ENCODE results near the gene PLCZ1. TPM values are rescaled to one million over a fixed set of nuclear protein-coding genes. Genes with fewer than 3 reads are reported as not detected.

PLCZ1 gene
- total and polyA plus RNA-seq, 9 of the 15 experiments (the other 6 are each of a cell fraction or from before 2014, with no cell fraction given), result not detected

- TF ChIP-seq MLLT1 (IDR thresholded peaks at IDR 0.05), result no peak
Measured at GRCh38 chr12:18644564-18644963, 93.2 kb downstream of the PLCZ1 start (continued).

GRCh38 chr12:18643681-18644080 is 94.1 kb downstream of the PLCZ1 start:
- ChIA-PET POLR2A (no interaction called here), CTCF (ENCODE audit: low intra/inter-chr PET ratio) (no interaction called here)
- H3K4me2 ChIP-seq (ENCODE audit: insufficient read depth, low read length), result no peak overlapping the region
- H3K4me3 ChIP-seq, result no peak overlapping the region
- WGBS (ENCODE audit: insufficient coverage, low coverage, missing lambda C conversion rate), result 42% methylated on average over 5 of the region's 5 CpGs
- no peaks in the 10 kb centered on the region for H3K9me1 ChIP-seq (ENCODE audit: control insufficient read depth, insufficient read depth, low read length)
- no peaks in the 10 kb centered on the region for H3K27me3 ChIP-seq (ENCODE audit: control insufficient read depth in 2 of 2, insufficient read depth in 2 of 2, low read length in 2 of 2)
- FAIRE-seq (no peak), ATAC-seq (no peak), DNase-seq (ENCODE audit: extremely low read depth in 1 of 4, low spot score in 3 of 4) (no peak)
- intact Hi-C loops (cut with micrococcal nuclease), result no loop called here
- H3K27ac ChIP-seq (ENCODE audit: extremely low read depth, low read depth, low read length), result no peak overlapping the region
- no peak overlapping the region for H2AFZ ChIP-seq (ENCODE audit: low read depth, low read length)
- H3K79me2 ChIP-seq (ENCODE audit: control insufficient read depth, insufficient read depth, low read length), result no peaks in the 10 kb centered on the region
- BruUV-seq (replicated peaks), result no TSS peak
- H3K4me1 ChIP-seq (replicated peaks in 1 of 2; ENCODE audit: control insufficient read depth in 2 of 2, insufficient read depth in 2 of 2, low read length in 2 of 2), result no peaks in the 10 kb centered on the region
- H3K36me3 ChIP-seq (ENCODE audit: control insufficient read depth, insufficient read depth, low read length), result no peaks in the 10 kb centered on the region
- no peaks in the 10 kb centered on the region for H4K20me1 ChIP-seq (replicated peaks; ENCODE audit: control insufficient read depth, insufficient read depth, low read length)
- in situ Hi-C loops (cut with MboI), result no loop called here
- no peaks in the 10 kb centered on the region for H3K9me3 ChIP-seq (replicated peaks; ENCODE audit: control insufficient read depth, insufficient read depth, low read depth, low read length)
- no peak overlapping the region for H3K9ac ChIP-seq (ENCODE audit: insufficient read depth in 1 of 2, low read depth in 2 of 2, low read length in 2 of 2)
- no peak for TF ChIP-seq ASH1L (IDR thresholded peaks at IDR 0.05; ENCODE audit: borderline replicate concordance, low read depth, partially characterized antibody)
- no peak for TF ChIP-seq ZBTB12 (CRISPR knock-in tag; IDR thresholded peaks at IDR 0.05)
- TF ChIP-seq POLR2B (IDR thresholded peaks at IDR 0.05; ENCODE audit: low read depth, partially characterized antibody), result no peak
- TF ChIP-seq WHSC1 (IDR thresholded peaks at IDR 0.05; ENCODE audit: low read length), result no peak
- no peak for TF ChIP-seq ZEB2 (IDR thresholded peaks at IDR 0.05)
- no peak for TF ChIP-seq YY1 (IDR thresholded peaks at IDR 0.05; ENCODE audit: borderline replicate concordance in 1 of 3, control insufficient read depth in 1 of 3, extremely low read depth in 1 of 3, insufficient read depth in 3 of 3, insufficient read length in 1 of 3, insufficient replicate concordance in 2 of 3, low read depth in 1 of 3, low read length in 2 of 3)
- no peak for TF ChIP-seq RFX7 (CRISPR knock-in tag; IDR thresholded peaks at IDR 0.05)
- no peak for TF ChIP-seq SIN3A (IDR thresholded peaks at IDR 0.05; ENCODE audit: borderline replicate concordance in 2 of 2, control insufficient read depth in 1 of 2, low read depth in 2 of 2, low read length in 2 of 2)
- TF ChIP-seq MEF2A (IDR thresholded peaks at IDR 0.05; ENCODE audit: control insufficient read depth, low read depth, low read length), result no peak
- TF ChIP-seq MTA3 (IDR thresholded peaks at IDR 0.05; ENCODE audit: borderline replicate concordance), result no peak
- TF ChIP-seq ZC3H4 (CRISPR knock-in tag; IDR thresholded peaks at IDR 0.05; ENCODE audit: borderline replicate concordance), result no peak
- TF ChIP-seq HDAC1 (IDR thresholded peaks at IDR 0.05), result no peak
- TF ChIP-seq ZNF57 (CRISPR knock-in tag; IDR thresholded peaks at IDR 0.05), result no peak
- TF ChIP-seq RHOXF2B (CRISPR knock-in tag; conservative IDR thresholded peaks at IDR 0.05), result no peak
- TF ChIP-seq HDGF (IDR thresholded peaks at IDR 0.05), result no peak
- no peak for TF ChIP-seq KDM1A (IDR thresholded peaks at IDR 0.05)
- no peak for TF ChIP-seq GMEB1 (CRISPR knock-in tag; IDR thresholded peaks at IDR 0.05)
- TF ChIP-seq ZNF3 (CRISPR knock-in tag; IDR thresholded peaks at IDR 0.05), result no peak
